WTC11 (cell line): ENCODE measurements around the gene ZNF277. TPM values are rescaled to one million over a fixed set of nuclear protein-coding genes. Genes with fewer than 3 reads are reported as not detected.

Experiments used
- ATAC-seq: fragments of 200-7000 bp; cut with Tn5 transposase; 2 replicates; pipeline ENCODE4 v1.10.0; 2021; ENCODE audit warnings: mild to moderate bottlenecking, moderate library complexity
- CTCF ChIA-PET: fragments of 300-600 bp; sonication (Branson Sonifier 250); formaldehyde crosslinking; loops from one replicate; lab custom pipeline; 2021; ENCODE audit warnings: antibody characterized with exemption; lab: Charles Lee
- POLR2A ChIA-PET: fragments of 350-600 bp; sonication (Branson Sonifier 250); formaldehyde crosslinking; loops from one replicate; lab custom pipeline; 2021; ENCODE audit warnings: antibody characterized with exemption; lab: Charles Lee
- DNase-seq: peaks from one replicate; pipeline ENCODE4 v3.0.0; 2021; ENCODE audit warnings: low spot score
- H3K27ac Mint-ChIP-seq: 2 replicates; pipeline ENCODE4 v1.8.0; 2021; ENCODE audit warnings: mixed read lengths
- H3K27me3 Mint-ChIP-seq: 2 replicates; pipeline ENCODE4 v1.8.0; 2021; ENCODE audit warnings: low read depth, mild to moderate bottlenecking, moderate library complexity, mixed read lengths
- H3K36me3 Mint-ChIP-seq: 2 replicates; pipeline ENCODE4 v1.8.0; 2021; ENCODE audit warnings: mixed read lengths
- H3K4me1 Mint-ChIP-seq: 2 replicates; pipeline ENCODE4 v1.8.0; 2022; ENCODE audit warnings: mixed read lengths
- H3K4me3 Mint-ChIP-seq: 2 replicates; pipeline ENCODE4 v1.8.0; 2021; ENCODE audit warnings: mild to moderate bottlenecking, moderate library complexity, mixed read lengths
- H3K9me3 Mint-ChIP-seq: 2 replicates; pipeline ENCODE4 v1.8.0; 2021; ENCODE audit warnings: mixed read lengths
- CREM ChIP-seq: sonication (generic); formaldehyde crosslinking; IDR thresholded peaks from 2 replicates; pipeline ENCODE4 v1.8.1; 2022; ENCODE audit warnings: mild to moderate bottlenecking, missing genetic modification reagents, moderate library complexity
- FOXK1 ChIP-seq: sonication (generic); formaldehyde crosslinking; IDR thresholded peaks from 2 replicates; pipeline ENCODE4 v1.8.0; 2022; ENCODE audit warnings: mild to moderate bottlenecking, moderate library complexity, missing genetic modification reagents
- GTF2I ChIP-seq: fragments of 250-450 bp; sonication (Bioruptor Pico); conservative IDR thresholded peaks from 2 replicates; pipeline ENCODE4 v1.4.0; 2021; ENCODE audit warnings: mild to moderate bottlenecking
- SMAD3 ChIP-seq: sonication (generic); formaldehyde crosslinking; IDR thresholded peaks from 2 replicates; pipeline ENCODE4 v1.8.0; 2022; ENCODE audit warnings: missing genetic modification reagents, mild to moderate bottlenecking, borderline replicate concordance
- SMAD4 ChIP-seq: sonication (generic); formaldehyde crosslinking; IDR thresholded peaks from 2 replicates; pipeline ENCODE4 v1.8.0; 2022; ENCODE audit warnings: mild to moderate bottlenecking, missing genetic modification reagents
- TEAD1 ChIP-seq: sonication (generic); formaldehyde crosslinking; IDR thresholded peaks from 2 replicates; pipeline ENCODE4 v1.8.0; 2022; ENCODE audit warnings: mild to moderate bottlenecking, missing genetic modification reagents
- ZNF138 ChIP-seq: sonication (generic); formaldehyde crosslinking; conservative IDR thresholded peaks from 2 replicates; pipeline ENCODE4 v1.8.1; 2022; ENCODE audit warnings: mild to moderate bottlenecking, moderate library complexity, missing genetic modification reagents
- ZNF232 ChIP-seq: sonication (generic); formaldehyde crosslinking; IDR thresholded peaks from 2 replicates; pipeline ENCODE4 v1.8.0; 2022; ENCODE audit warnings: mild to moderate bottlenecking, missing genetic modification reagents
- ZNF396 ChIP-seq: fragments of 250-450 bp; sonication (Bioruptor Pico); IDR thresholded peaks from 2 replicates; pipeline ENCODE4 v1.8.0; 2021; ENCODE audit warnings: mild to moderate bottlenecking, moderate library complexity, borderline replicate concordance
- total RNA-seq: library from RNA; stranded (reverse); gene quantifications from 3 replicates; pipeline ENCODE4 v1.2.3, GENCODE V29; 2021
- TF ChIP-seq, protein P1 (sequence below): sonication (generic); formaldehyde crosslinking; IDR thresholded peaks from 2 replicates; pipeline ENCODE4 v1.8.0; 2023; ENCODE audit warnings: mild to moderate bottlenecking, missing genetic modification reagents
- TF ChIP-seq, protein P2 (sequence below): sonication (generic); formaldehyde crosslinking; IDR thresholded peaks from 2 replicates; pipeline ENCODE4 v1.8.0; 2023; ENCODE audit warnings: missing genetic modification reagents, mild to moderate bottlenecking, borderline replicate concordance
- TF ChIP-seq, protein P3 (sequence below): sonication (generic); formaldehyde crosslinking; IDR thresholded peaks from 2 replicates; pipeline ENCODE4 v1.8.1; 2023; ENCODE audit warnings: mild to moderate bottlenecking, missing genetic modification reagents
- TF ChIP-seq, protein P4 (sequence below): fragments of 250-450 bp; sonication (Bioruptor Pico); IDR thresholded peaks from 2 replicates; pipeline ENCODE4 v1.9.0; 2021; ENCODE audit warnings: mild to moderate bottlenecking
- TF ChIP-seq, protein P5 (sequence below): sonication (generic); formaldehyde crosslinking; IDR thresholded peaks from 2 replicates; pipeline ENCODE4 v1.8.0; 2022; ENCODE audit warnings: missing genetic modification reagents

The ZNF277 gene
- total RNA-seq, 1 experiment from 2014 or later, result 22.5 TPM

DNA sequence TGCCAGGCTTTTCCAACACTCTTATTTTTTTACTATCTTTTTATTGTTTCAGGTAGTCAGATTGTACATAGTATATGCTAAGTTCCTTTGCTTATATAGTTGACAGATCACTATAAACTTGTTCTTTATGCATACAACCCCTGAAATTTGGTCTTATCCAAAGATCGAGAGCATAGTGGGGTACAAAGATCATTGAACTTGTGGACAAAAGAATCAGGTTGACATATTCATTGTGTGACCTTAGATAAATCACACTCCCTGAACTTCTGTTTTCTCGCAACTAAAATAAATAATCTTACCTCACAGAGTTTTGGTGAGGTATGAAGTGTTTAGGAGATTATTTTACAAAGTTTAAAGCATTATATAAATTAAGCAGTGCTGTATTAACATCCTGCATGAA, 22.1 kb downstream of the ZNF277 start:
- POLR2A ChIA-PET, result no interaction called here
- no peak overlapping the region for H3K27ac Mint-ChIP-seq
- H3K36me3 Mint-ChIP-seq, result no peaks in the 10 kb centered on the region
- H3K4me1 Mint-ChIP-seq, result peaks cover 24% of the 10 kb centered on the region
- TF ChIP-seq, protein P1, sequence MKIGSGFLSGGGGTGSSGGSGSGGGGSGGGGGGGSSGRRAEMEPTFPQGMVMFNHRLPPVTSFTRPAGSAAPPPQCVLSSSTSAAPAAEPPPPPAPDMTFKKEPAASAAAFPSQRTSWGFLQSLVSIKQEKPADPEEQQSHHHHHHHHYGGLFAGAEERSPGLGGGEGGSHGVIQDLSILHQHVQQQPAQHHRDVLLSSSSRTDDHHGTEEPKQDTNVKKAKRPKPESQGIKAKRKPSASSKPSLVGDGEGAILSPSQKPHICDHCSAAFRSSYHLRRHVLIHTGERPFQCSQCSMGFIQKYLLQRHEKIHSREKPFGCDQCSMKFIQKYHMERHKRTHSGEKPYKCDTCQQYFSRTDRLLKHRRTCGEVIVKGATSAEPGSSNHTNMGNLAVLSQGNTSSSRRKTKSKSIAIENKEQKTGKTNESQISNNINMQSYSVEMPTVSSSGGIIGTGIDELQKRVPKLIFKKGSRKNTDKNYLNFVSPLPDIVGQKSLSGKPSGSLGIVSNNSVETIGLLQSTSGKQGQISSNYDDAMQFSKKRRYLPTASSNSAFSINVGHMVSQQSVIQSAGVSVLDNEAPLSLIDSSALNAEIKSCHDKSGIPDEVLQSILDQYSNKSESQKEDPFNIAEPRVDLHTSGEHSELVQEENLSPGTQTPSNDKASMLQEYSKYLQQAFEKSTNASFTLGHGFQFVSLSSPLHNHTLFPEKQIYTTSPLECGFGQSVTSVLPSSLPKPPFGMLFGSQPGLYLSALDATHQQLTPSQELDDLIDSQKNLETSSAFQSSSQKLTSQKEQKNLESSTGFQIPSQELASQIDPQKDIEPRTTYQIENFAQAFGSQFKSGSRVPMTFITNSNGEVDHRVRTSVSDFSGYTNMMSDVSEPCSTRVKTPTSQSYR (CRISPR knock-in tag), result no peak
- no peak for TF ChIP-seq FOXK1
- TF ChIP-seq, protein P2, sequence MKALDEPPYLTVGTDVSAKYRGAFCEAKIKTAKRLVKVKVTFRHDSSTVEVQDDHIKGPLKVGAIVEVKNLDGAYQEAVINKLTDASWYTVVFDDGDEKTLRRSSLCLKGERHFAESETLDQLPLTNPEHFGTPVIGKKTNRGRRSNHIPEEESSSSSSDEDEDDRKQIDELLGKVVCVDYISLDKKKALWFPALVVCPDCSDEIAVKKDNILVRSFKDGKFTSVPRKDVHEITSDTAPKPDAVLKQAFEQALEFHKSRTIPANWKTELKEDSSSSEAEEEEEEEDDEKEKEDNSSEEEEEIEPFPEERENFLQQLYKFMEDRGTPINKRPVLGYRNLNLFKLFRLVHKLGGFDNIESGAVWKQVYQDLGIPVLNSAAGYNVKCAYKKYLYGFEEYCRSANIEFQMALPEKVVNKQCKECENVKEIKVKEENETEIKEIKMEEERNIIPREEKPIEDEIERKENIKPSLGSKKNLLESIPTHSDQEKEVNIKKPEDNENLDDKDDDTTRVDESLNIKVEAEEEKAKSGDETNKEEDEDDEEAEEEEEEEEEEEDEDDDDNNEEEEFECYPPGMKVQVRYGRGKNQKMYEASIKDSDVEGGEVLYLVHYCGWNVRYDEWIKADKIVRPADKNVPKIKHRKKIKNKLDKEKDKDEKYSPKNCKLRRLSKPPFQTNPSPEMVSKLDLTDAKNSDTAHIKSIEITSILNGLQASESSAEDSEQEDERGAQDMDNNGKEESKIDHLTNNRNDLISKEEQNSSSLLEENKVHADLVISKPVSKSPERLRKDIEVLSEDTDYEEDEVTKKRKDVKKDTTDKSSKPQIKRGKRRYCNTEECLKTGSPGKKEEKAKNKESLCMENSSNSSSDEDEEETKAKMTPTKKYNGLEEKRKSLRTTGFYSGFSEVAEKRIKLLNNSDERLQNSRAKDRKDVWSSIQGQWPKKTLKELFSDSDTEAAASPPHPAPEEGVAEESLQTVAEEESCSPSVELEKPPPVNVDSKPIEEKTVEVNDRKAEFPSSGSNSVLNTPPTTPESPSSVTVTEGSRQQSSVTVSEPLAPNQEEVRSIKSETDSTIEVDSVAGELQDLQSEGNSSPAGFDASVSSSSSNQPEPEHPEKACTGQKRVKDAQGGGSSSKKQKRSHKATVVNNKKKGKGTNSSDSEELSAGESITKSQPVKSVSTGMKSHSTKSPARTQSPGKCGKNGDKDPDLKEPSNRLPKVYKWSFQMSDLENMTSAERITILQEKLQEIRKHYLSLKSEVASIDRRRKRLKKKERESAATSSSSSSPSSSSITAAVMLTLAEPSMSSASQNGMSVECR (CRISPR knock-in tag), result no peak
- TF ChIP-seq, protein P3, sequence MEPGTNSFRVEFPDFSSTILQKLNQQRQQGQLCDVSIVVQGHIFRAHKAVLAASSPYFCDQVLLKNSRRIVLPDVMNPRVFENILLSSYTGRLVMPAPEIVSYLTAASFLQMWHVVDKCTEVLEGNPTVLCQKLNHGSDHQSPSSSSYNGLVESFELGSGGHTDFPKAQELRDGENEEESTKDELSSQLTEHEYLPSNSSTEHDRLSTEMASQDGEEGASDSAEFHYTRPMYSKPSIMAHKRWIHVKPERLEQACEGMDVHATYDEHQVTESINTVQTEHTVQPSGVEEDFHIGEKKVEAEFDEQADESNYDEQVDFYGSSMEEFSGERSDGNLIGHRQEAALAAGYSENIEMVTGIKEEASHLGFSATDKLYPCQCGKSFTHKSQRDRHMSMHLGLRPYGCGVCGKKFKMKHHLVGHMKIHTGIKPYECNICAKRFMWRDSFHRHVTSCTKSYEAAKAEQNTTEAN (CRISPR knock-in tag), result no peak
- no peak for TF ChIP-seq CREM (CRISPR knock-in tag)
- TF ChIP-seq GTF2I, result no peak
- TF ChIP-seq SMAD3 (CRISPR knock-in tag), result no peak
- TF ChIP-seq, protein P4, sequence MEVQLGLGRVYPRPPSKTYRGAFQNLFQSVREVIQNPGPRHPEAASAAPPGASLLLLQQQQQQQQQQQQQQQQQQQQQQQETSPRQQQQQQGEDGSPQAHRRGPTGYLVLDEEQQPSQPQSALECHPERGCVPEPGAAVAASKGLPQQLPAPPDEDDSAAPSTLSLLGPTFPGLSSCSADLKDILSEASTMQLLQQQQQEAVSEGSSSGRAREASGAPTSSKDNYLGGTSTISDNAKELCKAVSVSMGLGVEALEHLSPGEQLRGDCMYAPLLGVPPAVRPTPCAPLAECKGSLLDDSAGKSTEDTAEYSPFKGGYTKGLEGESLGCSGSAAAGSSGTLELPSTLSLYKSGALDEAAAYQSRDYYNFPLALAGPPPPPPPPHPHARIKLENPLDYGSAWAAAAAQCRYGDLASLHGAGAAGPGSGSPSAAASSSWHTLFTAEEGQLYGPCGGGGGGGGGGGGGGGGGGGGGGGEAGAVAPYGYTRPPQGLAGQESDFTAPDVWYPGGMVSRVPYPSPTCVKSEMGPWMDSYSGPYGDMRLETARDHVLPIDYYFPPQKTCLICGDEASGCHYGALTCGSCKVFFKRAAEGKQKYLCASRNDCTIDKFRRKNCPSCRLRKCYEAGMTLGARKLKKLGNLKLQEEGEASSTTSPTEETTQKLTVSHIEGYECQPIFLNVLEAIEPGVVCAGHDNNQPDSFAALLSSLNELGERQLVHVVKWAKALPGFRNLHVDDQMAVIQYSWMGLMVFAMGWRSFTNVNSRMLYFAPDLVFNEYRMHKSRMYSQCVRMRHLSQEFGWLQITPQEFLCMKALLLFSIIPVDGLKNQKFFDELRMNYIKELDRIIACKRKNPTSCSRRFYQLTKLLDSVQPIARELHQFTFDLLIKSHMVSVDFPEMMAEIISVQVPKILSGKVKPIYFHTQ (CRISPR knock-in tag), result no peak
- no peak for TF ChIP-seq ZNF396 (CRISPR knock-in tag)
- TF ChIP-seq TEAD1 (CRISPR knock-in tag), result no peak
- TF ChIP-seq, protein P5, sequence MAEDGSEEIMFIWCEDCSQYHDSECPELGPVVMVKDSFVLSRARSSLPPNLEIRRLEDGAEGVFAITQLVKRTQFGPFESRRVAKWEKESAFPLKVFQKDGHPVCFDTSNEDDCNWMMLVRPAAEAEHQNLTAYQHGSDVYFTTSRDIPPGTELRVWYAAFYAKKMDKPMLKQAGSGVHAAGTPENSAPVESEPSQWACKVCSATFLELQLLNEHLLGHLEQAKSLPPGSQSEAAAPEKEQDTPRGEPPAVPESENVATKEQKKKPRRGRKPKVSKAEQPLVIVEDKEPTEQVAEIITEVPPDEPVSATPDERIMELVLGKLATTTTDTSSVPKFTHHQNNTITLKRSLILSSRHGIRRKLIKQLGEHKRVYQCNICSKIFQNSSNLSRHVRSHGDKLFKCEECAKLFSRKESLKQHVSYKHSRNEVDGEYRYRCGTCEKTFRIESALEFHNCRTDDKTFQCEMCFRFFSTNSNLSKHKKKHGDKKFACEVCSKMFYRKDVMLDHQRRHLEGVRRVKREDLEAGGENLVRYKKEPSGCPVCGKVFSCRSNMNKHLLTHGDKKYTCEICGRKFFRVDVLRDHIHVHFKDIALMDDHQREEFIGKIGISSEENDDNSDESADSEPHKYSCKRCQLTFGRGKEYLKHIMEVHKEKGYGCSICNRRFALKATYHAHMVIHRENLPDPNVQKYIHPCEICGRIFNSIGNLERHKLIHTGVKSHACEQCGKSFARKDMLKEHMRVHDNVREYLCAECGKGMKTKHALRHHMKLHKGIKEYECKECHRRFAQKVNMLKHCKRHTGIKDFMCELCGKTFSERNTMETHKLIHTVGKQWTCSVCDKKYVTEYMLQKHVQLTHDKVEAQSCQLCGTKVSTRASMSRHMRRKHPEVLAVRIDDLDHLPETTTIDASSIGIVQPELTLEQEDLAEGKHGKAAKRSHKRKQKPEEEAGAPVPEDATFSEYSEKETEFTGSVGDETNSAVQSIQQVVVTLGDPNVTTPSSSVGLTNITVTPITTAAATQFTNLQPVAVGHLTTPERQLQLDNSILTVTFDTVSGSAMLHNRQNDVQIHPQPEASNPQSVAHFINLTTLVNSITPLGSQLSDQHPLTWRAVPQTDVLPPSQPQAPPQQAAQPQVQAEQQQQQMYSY, result no peak
- TF ChIP-seq ZNF232 (CRISPR knock-in tag), result no peak
- TF ChIP-seq SMAD4 (CRISPR knock-in tag), result no peak
- no peak for TF ChIP-seq ZNF138 (CRISPR knock-in tag)
- ATAC-seq, result no peak
- H3K4me3 Mint-ChIP-seq, result no peak overlapping the region
- CTCF ChIA-PET, result no interaction called here
- H3K9me3 Mint-ChIP-seq, result peaks cover 3% of the 10 kb centered on the region
- H3K27me3 Mint-ChIP-seq, result no peaks in the 10 kb centered on the region
- no peak for DNase-seq
